Neural cell (in vitro differentiated cells): ENCODE measurements around the gene GRIN1. TPM values are rescaled to one million over a fixed set of nuclear protein-coding genes. Genes with fewer than 3 reads are reported as not detected.

Source experiments
- H2AFZ ChIP-seq: fragments of 200-600, 300-800 bp; sonication (generic), shearing (Covaris generic); 2 replicates; pipeline ENCODE4 v1.6.0; 2014; ENCODE audit warnings: low read depth, mild to moderate bottlenecking, antibody characterized with exemption, low read length, moderate library complexity
- H3F3A ChIP-seq: fragments of 200-600 bp; shearing (Covaris generic); 2 replicates; pipeline ENCODE4 v1.6.1; 2016; ENCODE audit warnings: mild to moderate bottlenecking, moderate library complexity, mixed read lengths, antibody characterized with exemption, low read length; ENCODE audit not compliant: insufficient read depth, poor library complexity, severe bottlenecking
- H3K27ac ChIP-seq: fragments of 200-600, 300-800 bp; sonication (generic), shearing (Covaris generic); 2 replicates; pipeline ENCODE4 v1.5.1; 2014; ENCODE audit warnings: mild to moderate bottlenecking, low read length, moderate library complexity
- H3K27me3 ChIP-seq: fragments of 300-800, 200-600 bp; sonication (generic), shearing (Covaris generic); 2 replicates; pipeline ENCODE4 v1.6.0; 2014; ENCODE audit warnings: mild to moderate bottlenecking, low read depth, low read length, moderate library complexity; ENCODE audit not compliant: insufficient read depth
- H3K36me3 ChIP-seq: fragments of 300-800, 200-600 bp; sonication (generic), shearing (Covaris generic); 2 replicates; pipeline ENCODE4 v1.5.1; 2014; ENCODE audit warnings: mild to moderate bottlenecking, antibody characterized with exemption, low read length, moderate library complexity; ENCODE audit not compliant: insufficient read depth
- H3K4me2 ChIP-seq: fragments of 300-800, 200-600 bp; sonication (generic), shearing (Covaris generic); 2 replicates; pipeline ENCODE4 v1.6.0; 2014; ENCODE audit warnings: mild to moderate bottlenecking, low read length
- H3K4me3 ChIP-seq: fragments of 300-800, 200-600 bp; sonication (generic), shearing (Covaris generic); 2 replicates; pipeline ENCODE4 v1.5.1; 2014; ENCODE audit warnings: mild to moderate bottlenecking, low read length, moderate library complexity
- H3K79me2 ChIP-seq: fragments of 200-600 bp; shearing (Covaris generic); replicated peaks from 2 replicates; pipeline ENCODE4 v1.6.0; 2014; ENCODE audit warnings: mild to moderate bottlenecking, low read length, moderate library complexity; ENCODE audit not compliant: insufficient read depth
- H3K9ac ChIP-seq: fragments of 300-800, 200-600 bp; sonication (generic), shearing (Covaris generic); 2 replicates; pipeline ENCODE4 v1.6.1; 2016; ENCODE audit warnings: mild to moderate bottlenecking, low read length, mixed read lengths
- H3K9me2 ChIP-seq: fragments of 200-600 bp; shearing (Covaris generic); 2 replicates; pipeline ENCODE4 v1.6.1; 2016; ENCODE audit warnings: mild to moderate bottlenecking, low read length, mixed read lengths; ENCODE audit not compliant: insufficient read depth
- H3K9me3 ChIP-seq: fragments of 200-600, 300-800 bp; sonication (generic), shearing (Covaris generic); 2 replicates; pipeline ENCODE4 v1.6.1; 2016; ENCODE audit warnings: mild to moderate bottlenecking, mixed run types, low read length, moderate library complexity, mixed read lengths
- H4K20me1 ChIP-seq: fragments of 200-600 bp; shearing (Covaris generic); 2 replicates; pipeline ENCODE4 v1.6.1; 2016; ENCODE audit warnings: mild to moderate bottlenecking, mixed run types; ENCODE audit not compliant: insufficient read depth
- CTCF ChIP-seq: fragments of 450-650 bp; IDR thresholded peaks from 2 replicates; pipeline ENCODE4 v1.5.1; 2014; ENCODE audit warnings: antibody characterized with exemption, mild to moderate bottlenecking, moderate library complexity; ENCODE audit not compliant: poor library complexity, severe bottlenecking
- EP300 ChIP-seq: fragments of 450-650 bp; conservative IDR thresholded peaks from 2 replicates; pipeline ENCODE4 v1.6.1; 2014; ENCODE audit warnings: antibody characterized with exemption, mild to moderate bottlenecking, moderate library complexity; ENCODE audit not compliant: poor library complexity, severe bottlenecking
- EZH2 ChIP-seq: fragments of 200-600, 300-800 bp; shearing (Covaris generic), sonication (generic); IDR thresholded peaks from 2 replicates; pipeline ENCODE4 v1.6.1; 2014; ENCODE audit warnings: antibody characterized with exemption, low read length, borderline replicate concordance, mild to moderate bottlenecking; ENCODE audit not compliant: insufficient read depth, poor library complexity, severe bottlenecking
- MXI1 ChIP-seq: fragments of 450-650 bp; conservative IDR thresholded peaks from 2 replicates; pipeline ENCODE4 v1.6.1; 2014; ENCODE audit warnings: antibody characterized with exemption, mild to moderate bottlenecking; ENCODE audit not compliant: poor library complexity, severe bottlenecking
- POLR2AphosphoS5 ChIP-seq: IDR thresholded peaks from 2 replicates; pipeline ENCODE4 v1.6.1; 2012
- RAD21 ChIP-seq: fragments of 450-650 bp; conservative IDR thresholded peaks from 2 replicates; pipeline ENCODE4 v1.6.1; 2014; ENCODE audit warnings: antibody characterized with exemption, mild to moderate bottlenecking, moderate library complexity
- REST ChIP-seq: IDR thresholded peaks from 2 replicates; pipeline ENCODE4 v1.6.1; 2012; ENCODE audit warnings: borderline replicate concordance
- SMC3 ChIP-seq: fragments of 450-650 bp; conservative IDR thresholded peaks from 2 replicates; pipeline ENCODE4 v1.6.1; 2014; ENCODE audit warnings: antibody characterized with exemption, mild to moderate bottlenecking, moderate library complexity; ENCODE audit not compliant: poor library complexity
- TAF1 ChIP-seq: IDR thresholded peaks from 2 replicates; pipeline ENCODE4 v1.6.1; 2012; ENCODE audit warnings: low read depth
- polyA plus RNA-seq: library from polyadenylated mRNA; depleted of rRNA; stranded (reverse); fragments of >200 nt; gene quantifications from 2 replicates; pipeline ENCODE4 v1.2.3, GENCODE V29; 2014

Gene GRIN1
- polyA plus RNA-seq, 1 donor from 2014 or later = 0.58 TPM

DNA sequence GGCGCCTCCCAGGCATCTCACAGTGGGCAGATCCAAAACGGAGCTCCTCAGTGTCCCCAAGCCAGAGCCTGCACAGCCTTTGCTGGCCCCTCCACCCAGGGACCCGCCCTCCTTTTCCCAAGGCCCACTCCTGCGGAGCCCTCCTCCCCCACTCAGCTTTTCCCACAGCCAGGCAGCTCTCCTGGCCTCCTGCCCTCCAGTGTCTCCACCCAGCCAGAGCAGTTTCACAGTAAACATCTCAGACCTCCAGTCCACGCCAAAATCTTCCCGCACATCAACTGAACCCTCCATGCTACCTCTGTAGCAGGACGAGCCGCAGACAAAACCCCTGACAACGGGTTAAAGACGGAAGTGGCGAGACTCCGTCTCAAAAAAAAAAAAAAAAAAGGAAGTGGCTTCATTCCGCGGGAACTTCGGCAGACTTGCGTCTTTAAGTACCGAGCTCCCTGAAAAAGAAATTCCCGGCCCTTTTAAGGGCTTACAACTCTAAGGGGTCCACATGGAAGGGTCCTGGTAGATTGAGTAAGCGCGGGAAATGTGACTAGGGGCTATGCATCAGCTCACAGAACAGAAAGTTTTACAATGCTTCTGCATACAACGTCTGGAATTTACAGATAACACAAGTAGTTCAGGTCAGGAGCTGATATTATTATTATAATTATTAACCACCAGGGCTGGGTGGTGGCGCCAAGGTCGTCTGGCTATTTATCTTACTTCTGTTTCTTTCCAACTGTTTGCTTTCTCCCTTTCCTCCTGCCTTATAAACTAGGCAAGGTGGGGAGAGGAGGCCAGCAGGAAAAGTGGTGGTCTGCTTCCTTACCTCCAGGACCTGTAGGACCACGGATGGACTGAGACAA, 11.4 kb upstream of the GRIN1 start:
- Histone ChIP-seq H3F3A (no peaks in the 10 kb centered on the region), H3K9me2 (no peaks in the 10 kb centered on the region), H3K9ac (no peak overlapping the region), H2AFZ (no peak overlapping the region), H3K9me3 (no peaks in the 10 kb centered on the region), H3K79me2 (peaks cover 19% of the 10 kb centered on the region), H3K27ac (no peak overlapping the region), H3K4me3 (peak overlapping the region; percentile 95), H4K20me1 (no peaks in the 10 kb centered on the region), H3K27me3 (no peaks in the 10 kb centered on the region), H3K36me3 (no peaks in the 10 kb centered on the region), H3K4me2 (no peak overlapping the region)
- TF ChIP-seq SMC3 (no peak), EP300 (no peak), EZH2 (no peak), RAD21 (no peak), TAF1 (no peak), POLR2AphosphoS5 (no peak), REST (no peak), CTCF (no peak), MXI1 (no peak)

- no peak overlapping the region for H2AFZ ChIP-seq
- TF ChIP-seq RAD21 = no peak
- no peak for TF ChIP-seq TAF1
- TF ChIP-seq SMC3 = no peak
- no peak for TF ChIP-seq MXI1
- no peak for TF ChIP-seq EZH2
- no peak for TF ChIP-seq REST
- TF ChIP-seq CTCF = no peak
- no peak for TF ChIP-seq POLR2AphosphoS5
- no peak for TF ChIP-seq EP300
- H3K36me3 ChIP-seq = no peaks in the 10 kb centered on the region
- no peaks in the 10 kb centered on the region for H3F3A ChIP-seq
- H3K4me3 ChIP-seq = peak overlapping the region; percentile 95
- H3K9me2 ChIP-seq = no peaks in the 10 kb centered on the region
- H4K20me1 ChIP-seq = no peaks in the 10 kb centered on the region
- peaks cover 19% of the 10 kb centered on the region for H3K79me2 ChIP-seq
- H3K9me3 ChIP-seq = no peaks in the 10 kb centered on the region
- peak overlapping the region; percentile 85 for H3K27ac ChIP-seq
- no peaks in the 10 kb centered on the region for H3K27me3 ChIP-seq
- peak overlapping the region; percentile 87 for H3K9ac ChIP-seq
- H3K4me2 ChIP-seq = peak overlapping the region; percentile 79
Observed at GRCh38 chr9:137128158-137128861, 10.6 kb upstream of the GRIN1 start.
